Ishikawa (cell line): ENCODE results near the gene RNF121.

Source experiments
- CEBPB ChIP-seq: IDR thresholded peaks from 2 replicates; pipeline ENCODE4 v1.6.1; 2012
- CREB1 ChIP-seq: IDR thresholded peaks from 2 replicates; pipeline ENCODE4 v1.6.1; 2012; ENCODE audit warnings: low read depth
- EGR1 ChIP-seq: IDR thresholded peaks from 2 replicates; pipeline ENCODE4 v1.6.1; 2012
- EP300 ChIP-seq: IDR thresholded peaks from 2 replicates; pipeline ENCODE4 v1.6.1; 2012; ENCODE audit warnings: borderline replicate concordance
- FOXM1 ChIP-seq: IDR thresholded peaks from 2 replicates; pipeline ENCODE4 v1.6.1; 2012; ENCODE audit warnings: low read depth, borderline replicate concordance
- MAX ChIP-seq: IDR thresholded peaks from 2 replicates; pipeline ENCODE4 v1.6.1; 2012
- NFIC ChIP-seq: IDR thresholded peaks from 2 replicates; pipeline ENCODE4 v1.6.1; 2012
- RAD21 ChIP-seq: IDR thresholded peaks from 2 replicates; pipeline ENCODE4 v1.6.1; 2012; ENCODE audit warnings: low read depth
- TAF1 ChIP-seq: IDR thresholded peaks from 2 replicates; pipeline ENCODE4 v1.6.1; 2012; ENCODE audit warnings: low read depth, mild to moderate bottlenecking
- TCF12 ChIP-seq: IDR thresholded peaks from 2 replicates; pipeline ENCODE4 v1.6.1; 2012; ENCODE audit warnings: low read depth
- TEAD4 ChIP-seq: IDR thresholded peaks from 2 replicates; pipeline ENCODE4 v1.6.1; 2012
- USF1 ChIP-seq: IDR thresholded peaks from 2 replicates; pipeline ENCODE4 v1.6.1; 2012
- YY1 ChIP-seq: IDR thresholded peaks from 2 replicates; pipeline ENCODE4 v1.6.1; 2012; ENCODE audit warnings: low read depth
- ZBTB7A ChIP-seq: IDR thresholded peaks from 2 replicates; pipeline ENCODE4 v1.6.1; 2012; ENCODE audit warnings: low read depth
- TF ChIP-seq, protein P1 (sequence below): IDR thresholded peaks from 2 replicates; pipeline ENCODE4 v1.6.1; 2012; ENCODE audit warnings: low read depth, mild to moderate bottlenecking

The RNF121 gene

GRCh38 chr11:71934213-71934612 lies 5.4 kb downstream of the RNF121 start:
- TF ChIP-seq TAF1 (no peak), EP300 (no peak), RAD21 (no peak), NFIC (no peak), YY1 (no peak), USF1 (no peak), FOXM1 (no peak), MAX (no peak)

GRCh38 chr11:71935338-71935925 lies 6.6 kb downstream of the RNF121 start:
- TF ChIP-seq TCF12: no peak
- no peak for TF ChIP-seq FOXM1
- no peak for TF ChIP-seq CREB1
- no peak for TF ChIP-seq YY1
- no peak for TF ChIP-seq EP300
- TF ChIP-seq, protein P1, sequence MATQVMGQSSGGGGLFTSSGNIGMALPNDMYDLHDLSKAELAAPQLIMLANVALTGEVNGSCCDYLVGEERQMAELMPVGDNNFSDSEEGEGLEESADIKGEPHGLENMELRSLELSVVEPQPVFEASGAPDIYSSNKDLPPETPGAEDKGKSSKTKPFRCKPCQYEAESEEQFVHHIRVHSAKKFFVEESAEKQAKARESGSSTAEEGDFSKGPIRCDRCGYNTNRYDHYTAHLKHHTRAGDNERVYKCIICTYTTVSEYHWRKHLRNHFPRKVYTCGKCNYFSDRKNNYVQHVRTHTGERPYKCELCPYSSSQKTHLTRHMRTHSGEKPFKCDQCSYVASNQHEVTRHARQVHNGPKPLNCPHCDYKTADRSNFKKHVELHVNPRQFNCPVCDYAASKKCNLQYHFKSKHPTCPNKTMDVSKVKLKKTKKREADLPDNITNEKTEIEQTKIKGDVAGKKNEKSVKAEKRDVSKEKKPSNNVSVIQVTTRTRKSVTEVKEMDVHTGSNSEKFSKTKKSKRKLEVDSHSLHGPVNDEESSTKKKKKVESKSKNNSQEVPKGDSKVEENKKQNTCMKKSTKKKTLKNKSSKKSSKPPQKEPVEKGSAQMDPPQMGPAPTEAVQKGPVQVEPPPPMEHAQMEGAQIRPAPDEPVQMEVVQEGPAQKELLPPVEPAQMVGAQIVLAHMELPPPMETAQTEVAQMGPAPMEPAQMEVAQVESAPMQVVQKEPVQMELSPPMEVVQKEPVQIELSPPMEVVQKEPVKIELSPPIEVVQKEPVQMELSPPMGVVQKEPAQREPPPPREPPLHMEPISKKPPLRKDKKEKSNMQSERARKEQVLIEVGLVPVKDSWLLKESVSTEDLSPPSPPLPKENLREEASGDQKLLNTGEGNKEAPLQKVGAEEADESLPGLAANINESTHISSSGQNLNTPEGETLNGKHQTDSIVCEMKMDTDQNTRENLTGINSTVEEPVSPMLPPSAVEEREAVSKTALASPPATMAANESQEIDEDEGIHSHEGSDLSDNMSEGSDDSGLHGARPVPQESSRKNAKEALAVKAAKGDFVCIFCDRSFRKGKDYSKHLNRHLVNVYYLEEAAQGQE: no peak
- TF ChIP-seq USF1: no peak
- no peak for TF ChIP-seq ZBTB7A
- no peak for TF ChIP-seq NFIC
- no peak for TF ChIP-seq TAF1
- TF ChIP-seq EGR1: no peak
- no peak for TF ChIP-seq MAX
- no peak for TF ChIP-seq CEBPB
- TF ChIP-seq TEAD4: no peak
- TF ChIP-seq RAD21: no peak

- no peak for TF ChIP-seq ZBTB7A
- no peak for TF ChIP-seq FOXM1
- TF ChIP-seq CREB1: no peak
- no peak for TF ChIP-seq YY1
- no peak for TF ChIP-seq NFIC
- TF ChIP-seq, protein P1: no peak
- no peak for TF ChIP-seq EGR1
- TF ChIP-seq CEBPB: no peak
- no peak for TF ChIP-seq EP300
- no peak for TF ChIP-seq TAF1
- TF ChIP-seq RAD21: no peak
- no peak for TF ChIP-seq TEAD4
- no peak for TF ChIP-seq MAX
Measured at GRCh38 chr11:71936825-71937224, 8.0 kb downstream of the RNF121 start.

GRCh38 chr11:71937826-71938225 lies 9.0 kb downstream of the RNF121 start:
- TF ChIP-seq RAD21: no peak
- TF ChIP-seq TAF1: no peak
- TF ChIP-seq TCF12: no peak
- no peak for TF ChIP-seq USF1
- no peak for TF ChIP-seq EGR1
- TF ChIP-seq, protein P1: no peak
- TF ChIP-seq CEBPB: no peak
- no peak for TF ChIP-seq ZBTB7A
- TF ChIP-seq MAX: no peak
- TF ChIP-seq FOXM1: no peak
- TF ChIP-seq NFIC: no peak
- no peak for TF ChIP-seq YY1
- no peak for TF ChIP-seq TEAD4
- TF ChIP-seq CREB1: no peak
- TF ChIP-seq EP300: no peak
